IMR-90 (cell line): Measurements from ENCODE around the gene SLC36A2. TPM values are rescaled to one million over a fixed set of nuclear protein-coding genes. Genes with fewer than 3 reads are reported as not detected.

ENCODE experiments used
- ATAC-seq: fragments of 200-7000 bp; cut with Tn5 transposase; 2 replicates; pipeline ENCODE4 v1.9.1; 2020; ENCODE audit warnings: low read depth, mild to moderate bottlenecking, moderate library complexity
- BruUV-seq: library from RNA; stranded (reverse); fragments of 400-500 nt; replicated peaks from 2 replicates; lab custom pipeline; 2021; lab: Mats Ljungman, UMichigan
- CTCF ChIA-PET: fragments of 300-600 bp; formaldehyde crosslinking; extraction: SDS; loops from one replicate; lab custom pipeline; 2021; ENCODE audit warnings: antibody characterized with exemption; lab: Yijun Ruan, JAX
- POLR2A ChIA-PET: fragments of 300-600 bp; sonication (Branson Sonifier 250); formaldehyde crosslinking; loops from one replicate; lab custom pipeline; 2022; ENCODE audit warnings: antibody characterized with exemption; ENCODE audit not compliant: unreplicated experiment; lab: Charles Lee
- DNase-seq: peaks from one replicate; pipeline ENCODE4 v3.0.0; 2013
- H2AFZ ChIP-seq: replicated peaks from 2 replicates; pipeline ENCODE3; 2013; ENCODE audit warnings: low read length, mild to moderate bottlenecking; ENCODE audit not compliant: poor library complexity
- H2AK5ac ChIP-seq: 2 replicates; pipeline ENCODE4 v1.6.1; 2013; ENCODE audit warnings: low read depth, low read length, inconsistent platforms
- H2AK9ac ChIP-seq: replicated peaks from 2 replicates; pipeline ENCODE3; 2013; ENCODE audit warnings: mild to moderate bottlenecking, low read depth, low read length, moderate library complexity; ENCODE audit not compliant: poor library complexity
- H2BK120ac ChIP-seq: 2 replicates; pipeline ENCODE4 v1.6.1; 2013; ENCODE audit warnings: low read depth, low read length, inconsistent platforms
- H2BK15ac ChIP-seq: 3 replicates; pipeline ENCODE4 v1.6.1; 2013; ENCODE audit warnings: low read depth, low read length, inconsistent platforms
- H2BK20ac ChIP-seq: 2 replicates; pipeline ENCODE4 v1.6.1; 2013; ENCODE audit warnings: low read depth, mild to moderate bottlenecking, inconsistent platforms, low read length, moderate library complexity
- H2BK5ac ChIP-seq: 2 replicates; pipeline ENCODE4 v1.6.1; 2013; ENCODE audit warnings: mild to moderate bottlenecking, low read depth, low read length, inconsistent platforms; ENCODE audit not compliant: poor library complexity, severe bottlenecking
- H3K14ac ChIP-seq: replicated peaks from 2 replicates; pipeline ENCODE4 v1.6.1; 2013; ENCODE audit warnings: low read depth, low read length, inconsistent platforms
- H3K18ac ChIP-seq: 2 replicates; pipeline ENCODE4 v1.6.1; 2013; ENCODE audit warnings: low read depth, low read length, control low read depth
- H3K23ac ChIP-seq: 2 replicates; pipeline ENCODE4 v1.6.1; 2013; ENCODE audit warnings: low read depth, low read length, inconsistent platforms
- H3K27ac ChIP-seq: 2 replicates; pipeline ENCODE4 v1.5.1; 2013; ENCODE audit warnings: mild to moderate bottlenecking, control low read depth, low read length; ENCODE audit not compliant: insufficient read depth
- H3K27me3 ChIP-seq: 2 replicates; pipeline ENCODE4 v1.6.1; 2013; ENCODE audit warnings: low read length; ENCODE audit not compliant: control insufficient read depth, insufficient read depth
- H3K36me3 ChIP-seq: 2 replicates; pipeline ENCODE4 v1.6.1; 2013; ENCODE audit warnings: low read length, mixed read lengths; ENCODE audit not compliant: control insufficient read depth, insufficient read depth
- H3K4ac ChIP-seq: 2 replicates; pipeline ENCODE4 v1.6.1; 2013; ENCODE audit warnings: low read depth, low read length, inconsistent platforms
- H3K4me1 ChIP-seq: 2 replicates; pipeline ENCODE4 v1.6.1; 2013; ENCODE audit warnings: low read length, mixed read lengths; ENCODE audit not compliant: control insufficient read depth, insufficient read depth
- H3K4me2 ChIP-seq: 2 replicates; pipeline ENCODE4 v1.6.1; 2013; ENCODE audit warnings: low read depth, mild to moderate bottlenecking, control low read depth, low read length, moderate library complexity
- H3K4me3 ChIP-seq: 2 replicates; pipeline ENCODE4 v1.5.1; 2013; ENCODE audit warnings: low read depth, mild to moderate bottlenecking, control low read depth, low read length, moderate library complexity; ENCODE audit not compliant: insufficient read depth
- H3K56ac ChIP-seq: 2 replicates; pipeline ENCODE4 v1.6.1; 2013; ENCODE audit warnings: low read length, inconsistent platforms; ENCODE audit not compliant: insufficient read depth; ENCODE audit errors: extremely low read depth
- H3K79me1 ChIP-seq, 2 experiments: 2 replicates each; pipeline ENCODE4 v1.6.1; 2013; ENCODE audit warnings: low read length in 2 of 2, inconsistent platforms in 1 of 2, low read depth in 1 of 2
- H3K9ac ChIP-seq: 2 replicates; pipeline ENCODE4 v1.6.1; 2013; ENCODE audit warnings: low read depth, low read length, control low read depth
- H3K9me1 ChIP-seq: 2 replicates; pipeline ENCODE4 v1.6.1; 2013; ENCODE audit warnings: low read length, inconsistent platforms; ENCODE audit not compliant: insufficient read depth
- H3K9me3 ChIP-seq: 2 replicates; pipeline ENCODE4 v1.6.1; 2013; ENCODE audit warnings: low read length; ENCODE audit not compliant: control insufficient read depth, insufficient read depth
- H4K20me1 ChIP-seq: 2 replicates; pipeline ENCODE4 v1.6.1; 2013; ENCODE audit warnings: low read length, inconsistent platforms; ENCODE audit not compliant: insufficient read depth
- H4K5ac ChIP-seq: 2 replicates; pipeline ENCODE4 v1.6.1; 2013; ENCODE audit warnings: mild to moderate bottlenecking, low read depth, low read length, control low read depth
- H4K8ac ChIP-seq, 2 experiments: 2 replicates each; pipeline ENCODE4 v1.6.1; 2013; ENCODE audit warnings: low read depth in 2 of 2, low read length in 2 of 2, control low read depth in 1 of 2, inconsistent platforms in 1 of 2
- H4K91ac ChIP-seq: 2 replicates; pipeline ENCODE4 v1.6.1; 2013; ENCODE audit warnings: low read depth, low read length, inconsistent platforms; ENCODE audit not compliant: insufficient read depth
- CEBPB ChIP-seq: IDR thresholded peaks from 2 replicates; pipeline ENCODE4 v1.6.1; 2012; ENCODE audit warnings: low read depth, low read length, improper control_type of control experiment
- ELK1 ChIP-seq: fragments of 150-350 bp; IDR thresholded peaks from 2 replicates; pipeline ENCODE4 v1.6.1; 2016; ENCODE audit warnings: low read depth, mild to moderate bottlenecking, low read length, moderate library complexity, borderline replicate concordance
- FOS ChIP-seq: fragments of 150-350 bp; IDR thresholded peaks from 2 replicates; pipeline ENCODE4 v1.6.1; 2016; ENCODE audit warnings: low read depth, low read length
- MAZ ChIP-seq: IDR thresholded peaks from 2 replicates; pipeline ENCODE4 v1.6.1; 2012; ENCODE audit warnings: low read depth, mild to moderate bottlenecking, low read length, improper control_type of control experiment, moderate library complexity, borderline replicate concordance
- NFE2L2 ChIP-seq: fragments of 150-350 bp; IDR thresholded peaks from 2 replicates; pipeline ENCODE4 v1.6.1; 2016; ENCODE audit warnings: low read depth, mild to moderate bottlenecking, low read length
- RAD21 ChIP-seq: IDR thresholded peaks from 2 replicates; pipeline ENCODE4 v1.6.1; 2012; ENCODE audit warnings: low read length, improper control_type of control experiment
- USF2 ChIP-seq: fragments of 150-350 bp; IDR thresholded peaks from 2 replicates; pipeline ENCODE4 v1.6.1; 2017; ENCODE audit warnings: mild to moderate bottlenecking, antibody characterized with exemption, low read length, low read depth
- WGBS, 2 experiments: methylation state at CpG; one replicate each; pipeline versions ENCODE4 v1.1.5 to v1.1.7; 2013; ENCODE audit warnings: missing lambda C conversion rate in 2 of 2; ENCODE audit not compliant: insufficient read length in 1 of 2; ENCODE audit errors: extremely low coverage in 2 of 2; 5-methylcytosine and 5-hydroxymethylcytosine counted together
- dilution Hi-C: fragments of 300-500 bp; cut with HindIII; formaldehyde crosslinking; loops from one replicate; pipeline ENCODE4 v1.14.3; 2018; ENCODE audit warnings: low sequenced_read_pairs; ENCODE audit not compliant: unreplicated experiment
- in situ Hi-C: fragments of 300-500 bp; cut with MboI; formaldehyde crosslinking; loops from 3 replicates; pipeline ENCODE4 v1.14.3; 2019; ENCODE audit warnings: low sequenced_read_pairs, inconsistent platforms, mixed read lengths
- intact Hi-C: fragments of 100-400 bp; cut with micrococcal nuclease; formaldehyde crosslinking; loops from 2 replicates; pipeline ENCODE4 v1.10.0; 2022
- polyA plus RNA-seq, 3 experiments: library from polyadenylated mRNA; depleted of rRNA; stranded (reverse); fragments of >200 nt; gene quantifications; 2 replicates each; pipeline ENCODE4 v1.2.3, GENCODE V29; 2012; ENCODE audit warnings: low replicate concordance in 1 of 3
- total RNA-seq: library from RNA; depleted of rRNA; stranded (reverse); fragments of >200 nt; gene quantifications from 2 replicates; pipeline ENCODE4 v1.2.3, GENCODE V29; 2012

SLC36A2 gene
- total and polyA plus RNA-seq, 2 of the 4 experiments (the other 2 are of a cell fraction) = not detected

DNA sequence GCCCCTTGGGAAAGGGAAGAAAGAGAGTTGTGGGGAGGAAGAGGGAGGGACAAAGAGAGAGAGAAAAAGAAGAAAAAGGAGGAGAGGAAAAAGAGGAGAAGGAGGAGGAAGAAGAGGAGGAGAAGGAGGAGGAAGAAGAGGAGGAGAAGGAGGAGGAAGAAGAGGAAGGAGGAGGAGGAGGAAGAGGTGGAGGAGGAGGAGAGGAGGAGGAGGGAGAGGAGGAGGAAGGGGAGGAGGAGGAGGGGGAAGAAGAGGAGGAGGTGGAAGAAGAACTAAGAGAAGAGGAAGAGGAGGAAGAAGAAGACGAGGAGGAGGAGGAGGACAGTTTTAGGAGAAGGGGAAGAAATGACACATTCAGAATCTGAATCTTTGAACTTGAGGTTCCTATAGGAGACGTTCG, 7.4 kb downstream of the SLC36A2 start:
- in situ Hi-C loops = no loop called here

More for the DNA sequence above, 7.4 kb downstream of the SLC36A2 start:
- dilution Hi-C loops = no loop called here
- Histone ChIP-seq H4K5ac (no peak overlapping the region), H2BK120ac (no peak overlapping the region), H3K23ac (no peak overlapping the region), H2BK20ac (no peak overlapping the region), H3K4ac (no peak overlapping the region), H3K4me1 (no peaks in the 10 kb centered on the region), H3K4me3 (no peak overlapping the region), H3K18ac (no peak overlapping the region), H4K8ac (no peak overlapping the region), H2AK5ac (no peak overlapping the region), H2AK9ac (no peak overlapping the region), H3K79me1 (no peaks in the 10 kb centered on the region), H3K27ac (no peak overlapping the region), H3K9ac (no peak overlapping the region), H2AFZ (no peak overlapping the region), H3K56ac (no peak overlapping the region), H4K20me1 (no peaks in the 10 kb centered on the region), H4K91ac (no peak overlapping the region), H3K4me2 (no peak overlapping the region), H2BK5ac (no peak overlapping the region), H3K14ac (no peak overlapping the region), H2BK15ac (no peak overlapping the region), H3K36me3 (no peaks in the 10 kb centered on the region), H3K27me3 (peaks cover 4% of the 10 kb centered on the region), H3K9me1 (no peaks in the 10 kb centered on the region), H3K9me3 (no peaks in the 10 kb centered on the region)
- intact Hi-C loops = no loop called here
- CTCF ChIA-PET = no interaction called here
- no peak for DNase-seq
- BruUV-seq = no TSS peak
- 13% methylated on average over 1 of the region's 3 CpGs; no CpG with 5 or more reads in 1 of the 2 experiments for WGBS, 2 experiments
- ATAC-seq = no peak
- POLR2A ChIA-PET = no interaction called here
- TF ChIP-seq MAZ (no peak), CEBPB (no peak), FOS (no peak), USF2 (no peak), NFE2L2 (no peak), ELK1 (no peak), RAD21 (no peak)
